Sigmoid colon (tissue), 7 donors: ENCODE results near the gene DNM2. TPM values are rescaled to one million over a fixed set of nuclear protein-coding genes. Genes with fewer than 3 reads are reported as not detected.

Experiments
- DNase-seq: peaks from one replicate; pipeline ENCODE4 v3.0.0-alpha.2; 2019
- H3K27ac ChIP-seq, 4 donors: fragments of 200-600 bp; sonication (generic); one replicate each; pipeline ENCODE4 v1.5.1; 2016 to 2019; ENCODE audit warnings: mild to moderate bottlenecking in 1 of 4
- H3K27me3 ChIP-seq, 3 donors: fragments of 200-600 bp; sonication (generic); one replicate each; pipeline ENCODE4 v1.5.1; 2019; ENCODE audit warnings: mild to moderate bottlenecking in 1 of 3
- H3K36me3 ChIP-seq, 4 donors: fragments of 200-600 bp; sonication (generic); one replicate each; pipeline ENCODE4 v1.5.1; 2016 to 2019
- H3K4me1 ChIP-seq, 4 donors: fragments of 200-600 bp; sonication (generic); one replicate each; pipeline ENCODE4 v1.5.1; 2017 to 2019
- H3K4me3 ChIP-seq, 4 donors: fragments of 200-600 bp; sonication (generic); one replicate each; pipeline ENCODE4 v1.5.1; 2017 to 2019; ENCODE audit warnings: mild to moderate bottlenecking in 2 of 4, moderate library complexity in 1 of 4
- H3K9me3 ChIP-seq, 4 donors: fragments of 200-600 bp in 3 of 4; sonication (generic) in 3 of 4; one replicate each; pipeline versions ENCODE4 v1.5.1 to v1.6.1; 2013 to 2019
- CTCF ChIP-seq, 4 experiments: fragments of 450-650 bp in 3 of 4; fragments of 200-600 bp in 1 of 4; IDR thresholded peaks; one replicate each; pipeline ENCODE4 v1.5.1; 2016 to 2019; ENCODE audit warnings: antibody characterized with exemption in 4 of 4, mild to moderate bottlenecking in 3 of 4, moderate library complexity in 2 of 4
- EP300 ChIP-seq, 4 donors: sonication (generic); formaldehyde crosslinking; IDR thresholded peaks; one replicate each; pipeline ENCODE4 v1.6.1; 2017; ENCODE audit warnings: antibody characterized with exemption in 4 of 4
- POLR2A ChIP-seq, 2 donors: fragments of 450-650 bp; IDR thresholded peaks; one replicate each; pipeline ENCODE4 v1.6.1; 2016; ENCODE audit warnings: antibody characterized with exemption in 2 of 2, mild to moderate bottlenecking in 2 of 2, moderate library complexity in 2 of 2
- POLR2AphosphoS5 ChIP-seq, 4 donors: sonication (generic); formaldehyde crosslinking; IDR thresholded peaks; one replicate each; pipeline ENCODE4 v1.6.1; 2017; ENCODE audit warnings: antibody characterized with exemption in 4 of 4
- WGBS, 2 donors: extraction: QIAGEN DNeasy Blood & Tissue Kit; methylation state at CpG; one replicate each; pipeline ENCODE4 v1.1.7; 2013; 5-methylcytosine and 5-hydroxymethylcytosine counted together
- intact Hi-C: fragments of 100-400 bp; cut with DNase I; formaldehyde crosslinking; loops from one replicate; pipeline ENCODE4 v1.15.1; 2023
- polyA plus RNA-seq, 3 donors: library from polyadenylated mRNA; stranded (reverse); fragments of 200-250 nt; gene quantifications; one replicate each; pipeline ENCODE4 v1.2.3, GENCODE V29; 2013
- total RNA-seq, 4 donors: library from RNA; depleted of rRNA; stranded (reverse); fragments of >200 nt; gene quantifications; one replicate each; pipeline ENCODE4 v1.1.0, GENCODE V29; 2016
- donor health status: healthy with polysubstance abuse.
- donor health status: Bipolar disorder and iron deficiency.
- donor health status: healthy.

Gene DNM2
- total and polyA plus RNA-seq, 7 donors: 53.2 to 326 (median 96.7) TPM

DNA sequence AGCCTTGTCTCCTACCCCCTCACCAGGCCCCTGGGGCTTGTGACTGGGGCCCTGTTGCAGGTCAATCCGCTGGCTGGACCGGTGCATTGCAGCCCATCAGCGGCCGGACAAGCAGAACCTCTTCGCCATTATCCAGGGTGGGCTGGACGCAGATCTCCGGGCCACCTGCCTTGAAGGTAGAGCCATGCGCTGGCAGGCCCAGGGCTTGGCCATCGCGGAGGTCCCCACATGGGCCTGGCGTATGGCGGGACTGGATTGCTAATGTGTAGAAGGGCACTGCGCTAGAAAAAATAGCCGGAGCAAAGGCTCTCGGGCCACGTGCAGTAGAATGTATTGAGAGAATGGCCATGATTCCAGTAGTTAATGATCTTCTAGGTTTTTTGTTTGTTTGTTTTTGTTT lies 10.4 kb upstream of the DNM2 start:
- Histone ChIP-seq H3K4me1 (peaks cover 0 to under 1% (median 0%) of the 10 kb centered on the region in 4 donors), H3K36me3 (peaks cover 0 to 42% (median 0%) of the 10 kb centered on the region in 4 donors), H3K27ac (no peak overlapping the region), H3K27me3 (no peaks in the 10 kb centered on the region), H3K4me3 (no peak overlapping the region), H3K9me3 (no peaks in the 10 kb centered on the region)
- TF ChIP-seq POLR2A (IDR thresholded peaks at IDR 0.05) (no peak), EP300 (IDR thresholded peaks at IDR 0.05) (no peak), POLR2AphosphoS5 (IDR thresholded peaks at IDR 0.05) (no peak), CTCF (IDR thresholded peaks at IDR 0.05) (no peak)
- intact Hi-C loops: no loop called here
- 96% methylated on average over 16 of the region's 16 CpGs for WGBS, 2 donors
- DNase-seq: no peak

DNA sequence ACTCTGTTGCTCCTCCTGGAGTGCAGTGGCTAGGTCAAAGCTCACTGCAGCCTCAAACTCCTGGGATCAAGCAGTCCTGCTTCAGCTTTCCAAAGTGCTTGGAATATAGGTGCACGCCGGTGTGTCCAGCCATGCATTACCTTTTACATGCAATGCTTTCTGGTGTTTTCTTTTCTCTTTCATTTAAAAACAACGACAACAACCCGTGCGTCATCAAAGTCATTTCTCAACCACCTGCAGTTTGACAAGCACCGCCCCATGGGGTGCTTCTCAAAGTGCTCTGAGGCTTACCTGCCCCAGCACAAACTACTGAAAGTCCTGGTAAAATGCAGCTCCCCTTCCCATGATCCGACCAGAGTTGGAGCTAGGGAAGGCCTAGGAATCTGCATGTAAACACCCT lies 9.6 kb upstream of the DNM2 start:
- WGBS, 2 donors: 95 to 96% methylated on average over 7 of the region's 7 CpGs
- H3K27ac ChIP-seq: no peak overlapping the region
- H3K9me3 ChIP-seq: no peaks in the 10 kb centered on the region
- no peak overlapping the region for H3K4me3 ChIP-seq
- no peaks in the 10 kb centered on the region for H3K27me3 ChIP-seq
- intact Hi-C loops: no loop called here
- TF ChIP-seq POLR2AphosphoS5 (IDR thresholded peaks at IDR 0.05) (no peak), POLR2A (IDR thresholded peaks at IDR 0.05) (no peak), EP300 (IDR thresholded peaks at IDR 0.05) (no peak)
- DNase-seq: no peak
- peaks cover 2 to 51% (median 7%) of the 10 kb centered on the region in 4 donors for H3K36me3 ChIP-seq
- no peaks in the 10 kb centered on the region for H3K4me1 ChIP-seq

DNA sequence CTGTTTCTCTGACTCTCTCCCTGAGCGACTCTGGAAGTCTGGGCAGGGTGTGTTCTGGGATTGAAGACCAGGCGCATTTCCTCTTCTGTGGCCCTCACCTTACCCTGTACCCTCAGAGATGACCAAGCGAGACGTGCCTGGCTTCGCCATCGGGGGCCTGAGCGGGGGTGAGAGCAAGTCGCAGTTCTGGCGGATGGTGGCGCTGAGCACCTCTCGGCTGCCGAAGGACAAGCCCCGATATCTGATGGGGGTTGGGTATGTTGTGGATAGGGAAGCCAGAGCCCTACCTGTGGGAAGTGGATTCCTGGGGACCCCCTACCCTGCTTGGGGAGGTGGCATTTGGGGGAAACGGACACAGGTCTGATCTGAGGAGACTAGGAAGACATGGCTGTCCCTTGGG lies 5.8 kb upstream of the DNM2 start:
- 28 to 76% methylated on average over 14 of the region's 14 CpGs for WGBS, 2 donors
- TF ChIP-seq POLR2AphosphoS5 (IDR thresholded peaks at IDR 0.05): no peak
- Histone ChIP-seq H3K4me1 (peaks cover 0 to 5% (median 3%) of the 10 kb centered on the region in 4 donors), H3K4me3 (no peak overlapping the region), H3K27ac (no peak overlapping the region), H3K9me3 (no peaks in the 10 kb centered on the region), H3K27me3 (no peaks in the 10 kb centered on the region), H3K36me3 (peaks cover 5 to 47% (median 8%) of the 10 kb centered on the region in 4 donors)
- intact Hi-C loops: loop anchor here (10.0 kb wide), 1 partner anchor 123 kb away; the partner anchor contains the start of gene TMED1
- DNase-seq: no peak

DNA sequence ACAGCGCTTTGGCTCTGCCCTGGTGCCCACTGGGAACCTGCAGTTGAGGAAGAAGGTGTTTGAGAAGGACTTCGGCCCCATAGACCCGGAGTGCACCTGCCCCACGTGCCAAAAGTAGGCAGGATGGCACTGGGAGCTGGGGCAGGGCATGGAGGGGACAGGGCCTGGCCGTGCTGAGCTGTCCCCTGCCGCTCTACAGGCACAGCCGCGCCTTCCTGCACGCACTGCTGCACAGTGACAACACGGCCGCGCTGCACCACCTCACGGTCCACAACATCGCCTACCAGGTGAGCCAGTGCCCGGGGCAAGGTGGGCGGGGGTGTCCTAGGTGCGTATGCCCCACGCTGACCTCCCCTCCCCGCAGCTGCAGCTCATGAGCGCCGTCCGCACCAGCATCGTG lies 5.1 kb upstream of the DNM2 start:
- Histone ChIP-seq H3K27me3 (no peaks in the 10 kb centered on the region), H3K4me1 (peaks cover 0 to 7% (median 5%) of the 10 kb centered on the region in 4 donors), H3K27ac (peak overlapping the region in 1 of 4 donors; percentile 22), H3K9me3 (no peaks in the 10 kb centered on the region), H3K36me3 (peaks cover 5 to 41% (median 8%) of the 10 kb centered on the region in 4 donors), H3K4me3 (no peak overlapping the region)
- no peak for DNase-seq
- intact Hi-C loops: loop anchor here (10.0 kb wide), 1 partner anchor 122 kb away; the partner anchor contains the start of gene TMED1
- TF ChIP-seq POLR2AphosphoS5 (IDR thresholded peaks at IDR 0.05): no peak
- no peak for TF ChIP-seq POLR2A (IDR thresholded peaks at IDR 0.05)
- no peak for TF ChIP-seq EP300 (IDR thresholded peaks at IDR 0.05)
- no peak for TF ChIP-seq CTCF (IDR thresholded peaks at IDR 0.05)
- 20 to 77% methylated on average over 23 of the region's 23 CpGs for WGBS, 2 donors

DNA sequence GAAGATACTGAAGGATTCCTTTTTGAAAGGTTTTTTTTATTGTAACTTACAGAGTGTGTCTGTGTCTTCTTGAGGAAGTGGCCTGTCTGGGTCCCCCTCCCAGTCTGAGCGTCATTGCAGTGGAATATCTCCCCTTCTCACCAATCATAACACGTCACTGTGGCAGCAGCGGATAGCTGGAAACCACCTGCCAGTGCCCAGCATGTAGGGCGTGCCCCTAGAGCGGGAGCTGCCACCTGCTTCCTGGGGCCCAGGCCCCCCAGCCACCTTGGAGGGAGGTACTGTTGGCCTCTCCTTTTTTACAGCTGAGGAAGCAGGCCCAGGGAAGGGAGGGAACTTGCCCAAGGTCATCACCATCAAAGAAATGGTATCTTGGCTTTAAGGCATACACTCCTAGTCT lies 4.6 kb upstream of the DNM2 start:
- TF ChIP-seq POLR2AphosphoS5 (IDR thresholded peaks at IDR 0.05) (no peak), CTCF (IDR thresholded peaks at IDR 0.05) (no peak), POLR2A (IDR thresholded peaks at IDR 0.05) (peak in 1 of 2 donors; percentile 33), EP300 (IDR thresholded peaks at IDR 0.05) (no peak)
- no peaks in the 10 kb centered on the region for H3K27me3 ChIP-seq
- 23 to 43% methylated on average over 5 of the region's 5 CpGs for WGBS, 2 donors
- no peaks in the 10 kb centered on the region for H3K9me3 ChIP-seq
- intact Hi-C loops: loop anchor here (10.0 kb wide), 1 partner anchor 121 kb away; the partner anchor contains the start of gene TMED1
- no peak for DNase-seq
- H3K27ac ChIP-seq: no peak overlapping the region
- H3K4me1 ChIP-seq: peaks cover 0 to 7% (median 5%) of the 10 kb centered on the region in 4 donors
- H3K36me3 ChIP-seq: peaks cover 5 to 36% (median 8%) of the 10 kb centered on the region in 4 donors
- no peak overlapping the region for H3K4me3 ChIP-seq

- peak overlapping the region in 3 of 4 donors; percentile 11 to 23 (median 20) for H3K4me3 ChIP-seq
- peaks cover 0 to 38% (median 37%) of the 10 kb centered on the region in 4 donors for H3K4me1 ChIP-seq
- intact Hi-C loops: loop anchor here (1.0 to 10.0 kb wide), 2 partner anchors 118 to 147 kb away; partner anchors contain the start of gene TMED1
- no peak for DNase-seq
- H3K9me3 ChIP-seq: no peaks in the 10 kb centered on the region
- 15 to 26% methylated on average over 12 of the region's 12 CpGs for WGBS, 2 donors
- TF ChIP-seq POLR2A (IDR thresholded peaks at IDR 0.05) (no peak), CTCF (IDR thresholded peaks at IDR 0.05) (no peak), EP300 (IDR thresholded peaks at IDR 0.05) (no peak), POLR2AphosphoS5 (IDR thresholded peaks at IDR 0.05) (no peak)
- H3K36me3 ChIP-seq: peaks cover 5 to 17% (median 8%) of the 10 kb centered on the region in 4 donors
- peak overlapping the region; percentile 58 to 70 (median 62) for H3K27ac ChIP-seq
- no peaks in the 10 kb centered on the region for H3K27me3 ChIP-seq
These were observed 874 bp upstream of the DNM2 start for GRCh38 chr19:10717054-10717355.
